Adipose tissue (tissue), 3 donors: ENCODE results near the gene DKC1. TPM values are rescaled to one million over a fixed set of nuclear protein-coding genes. Genes with fewer than 3 reads are reported as not detected.

Experiments
- H3K27ac ChIP-seq: one replicate; pipeline ENCODE4 v1.5.1; 2013; ENCODE audit warnings: low read depth, low read length
- WGBS, 3 donors: extraction: QIAGEN DNeasy Blood & Tissue Kit; methylation state at CpG; one replicate each; pipeline ENCODE4 v1.1.7; 2013; 5-methylcytosine and 5-hydroxymethylcytosine counted together
- polyA plus RNA-seq, 3 donors: library from polyadenylated mRNA; stranded (reverse); fragments of 200-250 nt; gene quantifications; one replicate each; pipeline ENCODE4 v1.2.3, GENCODE V29; 2013
- donor health status: healthy with polysubstance abuse.
- donor health status: Bipolar disorder and iron deficiency.
- donor health status: healthy.

The DKC1 gene
- polyA plus RNA-seq, 3 donors: 21.1 to 41.8 (median 26.5) TPM

DNA sequence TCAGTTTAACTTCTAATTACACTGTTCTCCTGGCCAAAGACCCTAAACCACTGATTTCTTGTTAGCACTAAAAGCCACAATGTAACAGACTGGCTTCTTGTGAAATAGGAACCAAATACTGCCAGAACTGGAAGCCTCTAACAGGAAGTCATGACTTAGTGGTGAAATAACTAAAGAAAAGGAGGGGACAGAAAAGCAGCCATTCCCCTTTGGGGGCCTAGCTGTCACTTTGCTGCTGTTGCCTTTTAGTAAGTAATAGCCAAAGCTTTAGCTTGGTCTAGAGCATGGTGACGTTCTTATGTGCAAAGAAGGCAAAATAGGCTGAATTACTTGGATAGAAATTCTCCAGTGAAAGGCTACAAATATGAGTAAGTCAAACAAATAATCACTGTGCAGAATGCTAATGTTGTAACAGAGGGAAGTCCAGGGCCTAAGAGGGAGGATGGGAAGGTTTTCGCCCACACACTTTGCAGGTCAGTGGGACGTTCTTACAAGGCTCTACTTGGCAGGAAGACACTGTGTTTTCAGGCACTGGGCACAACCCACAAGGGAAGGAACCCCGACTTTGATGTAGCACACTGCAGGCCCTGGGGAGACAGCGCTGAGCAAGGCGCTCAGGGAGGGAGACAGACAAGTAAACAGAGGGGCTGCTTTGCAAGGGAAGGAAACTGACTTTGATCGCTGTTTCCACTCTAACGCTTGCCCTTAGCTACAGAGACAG lies 28.4 kb upstream of the DKC1 start:
- H3K27ac ChIP-seq: no peak overlapping the region
- 0 to 71% (median 28%) methylated on average over 8 of the region's 8 CpGs for WGBS, 3 donors

DNA sequence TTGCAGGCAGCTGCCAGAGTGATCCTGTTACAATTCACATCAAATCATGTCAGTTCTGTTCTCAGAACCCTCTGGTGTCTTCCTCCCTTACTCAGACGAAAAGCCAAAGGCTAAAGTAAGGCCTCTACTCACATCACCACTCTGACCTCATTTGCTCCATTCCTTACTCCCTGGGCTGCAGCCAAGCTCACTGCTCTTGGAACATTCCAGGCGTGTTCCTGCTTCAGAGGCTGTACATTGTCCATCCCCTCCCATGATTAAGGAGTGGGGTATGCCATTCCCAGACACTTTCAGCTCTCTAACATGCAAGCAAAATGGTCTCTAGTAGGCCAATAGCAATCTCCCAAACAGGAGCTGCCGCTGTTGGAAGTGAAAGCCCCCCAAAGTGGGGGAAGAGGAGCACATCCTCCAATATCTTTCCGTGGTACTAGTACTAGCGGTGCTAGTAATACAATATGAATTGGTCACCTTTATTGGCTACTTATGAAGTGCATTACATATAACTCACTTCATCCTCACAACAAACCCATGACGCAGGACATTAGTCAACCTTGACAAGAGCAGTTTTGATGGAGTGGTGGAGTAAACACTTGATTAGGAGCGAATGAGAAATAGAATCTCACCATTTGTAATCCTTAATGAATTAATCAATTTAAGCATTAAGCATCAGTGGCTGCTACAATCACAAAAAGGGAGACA lies 26.8 kb upstream of the DKC1 start:
- H3K27ac ChIP-seq: no peak overlapping the region
- 57 to 70% (median 65%) methylated on average over 7 of the region's 7 CpGs for WGBS, 3 donors

DNA sequence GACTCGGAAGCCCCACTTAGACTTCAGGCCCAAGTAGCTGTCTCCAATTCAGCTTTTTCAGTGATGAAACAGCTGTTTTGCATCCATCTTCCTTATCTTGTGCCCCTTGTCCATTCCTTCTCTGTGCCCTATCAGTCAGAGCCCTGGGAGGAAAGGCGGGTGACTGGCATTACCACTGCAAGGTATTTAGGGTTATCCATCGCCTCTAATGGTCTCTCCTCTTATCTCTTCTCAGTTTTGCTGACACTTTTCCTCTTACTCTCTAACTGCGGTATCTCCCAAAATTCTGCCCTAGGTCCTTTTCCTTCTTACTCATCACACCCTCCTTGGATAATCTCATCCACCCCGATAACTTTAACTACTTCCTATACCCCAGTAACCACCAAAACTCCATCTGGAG lies 25.5 kb upstream of the DKC1 start:
- 71 to 93% (median 85%) methylated on average over 5 of the region's 5 CpGs for WGBS, 3 donors

DNA sequence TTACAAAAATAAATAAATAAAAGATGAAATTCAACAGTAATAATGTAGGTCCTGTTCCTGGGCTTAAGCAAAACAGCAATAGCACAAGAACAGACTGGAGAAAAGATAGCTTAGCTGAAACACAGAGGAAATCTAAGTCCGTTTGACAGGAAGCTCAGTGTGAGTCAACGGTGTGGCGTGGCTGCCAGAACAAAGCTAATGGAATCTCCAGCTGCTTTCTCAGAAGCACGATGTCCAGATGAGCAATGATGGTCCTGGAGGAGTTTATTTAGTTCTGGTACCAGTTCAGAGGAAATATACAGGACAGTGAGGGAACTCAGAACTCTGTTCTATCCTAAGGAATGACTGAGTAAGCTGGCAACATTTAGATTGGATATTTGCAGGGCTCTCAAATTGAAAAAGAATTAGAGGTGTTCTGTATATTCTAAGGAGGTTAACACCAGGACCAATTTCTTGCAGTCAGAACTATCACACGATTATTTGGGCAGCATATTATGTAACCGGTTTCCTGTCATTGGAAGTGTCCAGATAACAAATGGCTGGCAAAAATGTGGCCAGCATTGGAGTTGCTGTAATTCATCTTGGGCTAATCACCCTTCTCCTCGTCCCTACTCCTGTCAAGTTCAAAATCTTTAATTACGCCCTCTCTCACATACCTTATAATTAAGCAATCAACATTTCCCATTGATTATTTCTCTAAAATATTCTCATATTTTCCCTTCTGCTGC lies 24.5 kb upstream of the DKC1 start:
- H3K27ac ChIP-seq: no peak overlapping the region
- 6 to 34% (median 31%) methylated on average over 8 of the region's 8 CpGs for WGBS, 3 donors

More for the DNA sequence above, 25.5 kb upstream of the DKC1 start:
- no peak overlapping the region for H3K27ac ChIP-seq

DNA sequence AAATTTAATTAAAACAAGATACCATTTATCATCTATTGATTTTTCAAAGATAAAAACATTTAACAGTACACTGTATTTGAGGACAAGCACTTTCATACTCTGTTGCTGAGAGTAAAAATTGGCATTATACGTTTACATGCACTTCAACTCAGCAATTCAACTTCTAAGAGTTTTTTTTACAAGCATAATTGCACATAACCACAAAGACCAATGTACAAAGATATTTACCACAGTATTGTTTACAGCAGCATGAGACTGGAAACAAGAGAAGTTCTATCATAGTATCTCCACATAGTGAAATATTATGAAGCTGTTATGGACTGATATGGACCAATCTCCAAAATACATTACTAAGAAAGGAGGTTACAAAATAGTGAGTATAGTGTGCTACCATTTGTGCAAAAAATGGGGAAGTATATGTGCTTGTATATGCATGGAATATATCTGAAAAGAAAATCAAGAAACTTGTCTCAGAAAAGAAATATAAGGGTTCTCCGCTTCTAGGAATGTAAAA lies 22.7 kb upstream of the DKC1 start:
- 67 to 76% (median 75%) methylated on average over 2 of the region's 2 CpGs for WGBS, 3 donors
- H3K27ac ChIP-seq: no peak overlapping the region

DNA sequence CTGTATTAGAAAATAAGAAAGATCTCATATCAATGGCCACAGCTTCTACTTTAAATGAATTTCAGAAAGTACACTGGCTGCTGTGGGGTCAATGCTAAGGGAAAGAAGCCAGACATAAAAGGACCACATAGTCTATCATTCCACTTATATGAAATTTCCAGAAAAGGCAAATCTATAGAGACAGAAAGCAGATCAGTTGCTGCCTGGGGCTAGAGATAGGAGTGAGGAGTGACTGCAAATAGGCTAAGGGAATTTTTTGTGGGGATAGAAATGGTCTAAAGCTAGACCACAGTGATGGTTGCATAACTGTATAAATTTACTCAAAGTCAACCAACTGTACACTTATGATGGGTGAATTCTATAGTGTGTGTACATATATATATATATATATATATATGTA lies 20.1 kb upstream of the DKC1 start:
- no peak overlapping the region for H3K27ac ChIP-seq

DNA sequence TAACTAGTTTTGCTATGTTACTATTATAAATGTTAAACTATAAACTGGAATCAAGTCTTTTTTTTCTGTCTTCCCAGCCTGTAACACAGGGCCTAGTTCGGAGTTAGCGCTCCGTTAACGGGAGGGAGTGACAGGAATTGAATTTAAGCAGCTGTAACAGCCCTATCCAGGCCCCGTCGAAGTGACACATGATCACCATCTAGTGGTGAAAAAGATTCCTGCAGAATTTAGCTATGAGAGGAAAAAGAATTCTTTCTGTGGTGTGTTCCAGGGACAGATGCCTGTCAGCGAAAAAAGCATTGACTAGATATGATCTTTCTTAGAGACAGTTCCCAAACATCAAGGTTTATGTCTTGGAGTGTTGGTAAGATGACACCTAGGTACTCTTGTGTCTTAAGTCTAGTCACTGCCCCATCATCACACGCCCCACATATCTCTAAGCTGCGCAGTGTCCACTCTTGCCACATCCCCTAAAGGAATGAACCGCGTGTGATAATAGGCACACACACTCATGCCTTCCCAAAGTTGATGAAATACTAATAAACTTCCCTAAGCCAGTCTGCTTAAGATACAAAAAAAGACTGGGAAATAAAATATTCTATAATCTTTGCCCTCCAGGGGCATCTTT lies 13.8 kb upstream of the DKC1 start:
- 19 to 24% (median 22%) methylated on average over 11 of the region's 11 CpGs for WGBS, 3 donors
- H3K27ac ChIP-seq: no peak overlapping the region

DNA sequence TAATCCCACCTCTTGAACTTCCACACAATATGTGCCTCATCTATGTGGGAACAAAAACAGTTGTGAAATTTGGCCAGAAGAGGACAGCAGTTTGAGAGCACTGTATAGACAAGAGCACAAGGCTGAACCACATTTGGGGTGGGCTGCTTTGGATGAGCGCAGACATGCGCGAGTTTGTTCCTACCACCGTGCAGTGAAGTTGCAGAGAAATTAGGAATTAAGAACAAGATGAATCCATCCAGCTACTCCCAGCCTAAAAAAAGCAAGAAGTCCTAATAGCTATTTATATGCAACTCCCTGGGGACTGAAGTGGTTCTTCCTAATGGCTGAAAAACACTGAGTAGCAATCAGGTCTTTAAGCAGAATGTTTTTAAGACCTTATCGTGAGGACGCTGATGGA lies 12.8 kb upstream of the DKC1 start:
- 9 to 33% (median 30%) methylated on average over 6 of the region's 6 CpGs for WGBS, 3 donors
- no peak overlapping the region for H3K27ac ChIP-seq

DNA sequence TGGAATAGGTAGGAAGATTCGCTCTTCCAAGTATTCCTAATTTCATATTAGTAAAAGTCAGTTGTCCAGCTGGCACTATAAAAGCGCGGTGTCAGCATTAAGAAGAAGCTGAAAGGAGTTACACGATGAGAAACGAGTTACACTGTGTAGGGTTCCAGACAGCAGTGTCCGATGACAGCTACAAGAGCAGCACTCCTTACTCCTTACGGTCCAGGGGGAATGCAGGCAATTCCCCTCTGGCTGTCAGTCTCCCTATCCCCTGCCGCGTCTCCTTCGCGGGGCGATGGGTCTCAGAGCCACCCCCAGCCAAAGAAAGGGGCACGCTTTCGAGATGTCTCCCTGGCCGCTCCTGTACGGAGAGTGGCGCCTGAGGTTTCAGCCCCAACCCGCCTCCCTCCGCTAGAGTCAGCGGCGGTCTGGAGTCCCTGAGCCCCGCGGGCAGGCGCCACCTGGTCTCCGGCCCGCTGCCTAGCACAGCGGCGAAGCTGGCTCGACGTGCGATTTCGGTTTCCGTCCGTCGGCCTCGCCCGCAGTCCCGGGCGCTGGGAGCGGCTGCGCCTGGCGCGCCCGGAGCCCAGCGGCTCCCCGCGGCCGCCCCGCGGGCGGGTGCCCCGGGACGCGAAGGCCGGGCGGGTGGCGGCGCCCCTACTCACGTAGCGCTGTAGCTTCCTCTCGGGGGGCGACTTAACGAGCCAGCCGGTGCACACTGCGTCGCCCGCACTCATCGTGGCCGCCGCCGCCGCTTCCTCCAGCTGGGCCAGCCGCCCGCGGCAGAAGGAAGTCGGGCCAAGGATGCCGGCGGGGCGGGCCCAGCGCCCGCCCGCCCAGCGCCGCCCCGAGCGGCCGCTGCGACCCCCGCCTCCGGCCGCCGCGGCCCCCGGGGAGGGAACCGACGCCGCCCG lies 12.1 kb upstream of the DKC1 start, which contains the start of gene GAB3:
TSS of gene GAB3 (minus strand) at position 777 of the 902 bp plus-strand sequence. CDS start at position 725, 52 bp downstream.
- 1 to 29% (median 3%) methylated on average over 29 to 85 of the region's 98 CpGs for WGBS, 3 donors

DNA sequence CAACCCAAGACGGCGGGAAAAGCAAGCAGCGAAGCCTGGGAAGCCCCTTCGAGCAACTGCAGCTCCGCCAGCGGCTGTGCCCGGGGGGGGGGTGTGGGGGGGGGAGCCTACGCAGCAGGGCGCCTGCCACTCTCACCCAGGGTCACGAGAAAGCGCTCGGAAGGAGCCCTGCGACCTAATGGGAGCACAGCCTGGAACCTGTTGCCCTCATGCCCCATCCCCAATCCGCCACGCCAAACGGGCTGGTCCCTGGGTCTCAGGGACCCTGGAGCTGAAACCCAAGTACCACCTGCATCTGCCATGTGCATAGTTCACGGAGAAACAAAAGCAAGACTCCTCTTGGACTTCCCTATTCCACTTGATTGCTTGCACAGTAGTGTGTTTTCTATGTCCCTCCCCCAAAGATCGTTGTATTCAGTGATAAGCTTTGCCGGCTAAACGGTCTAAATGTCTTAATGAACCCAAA lies 11.4 kb upstream of the DKC1 start:
- 8 to 32% (median 19%) methylated on average over 7 to 14 of the region's 20 CpGs for WGBS, 3 donors
- H3K27ac ChIP-seq: no peak overlapping the region

More for the DNA sequence above, 12.1 kb upstream of the DKC1 start, which contains the start of gene GAB3:
- H3K27ac ChIP-seq: peak within 1 kb of the TSS; percentile 15

DNA sequence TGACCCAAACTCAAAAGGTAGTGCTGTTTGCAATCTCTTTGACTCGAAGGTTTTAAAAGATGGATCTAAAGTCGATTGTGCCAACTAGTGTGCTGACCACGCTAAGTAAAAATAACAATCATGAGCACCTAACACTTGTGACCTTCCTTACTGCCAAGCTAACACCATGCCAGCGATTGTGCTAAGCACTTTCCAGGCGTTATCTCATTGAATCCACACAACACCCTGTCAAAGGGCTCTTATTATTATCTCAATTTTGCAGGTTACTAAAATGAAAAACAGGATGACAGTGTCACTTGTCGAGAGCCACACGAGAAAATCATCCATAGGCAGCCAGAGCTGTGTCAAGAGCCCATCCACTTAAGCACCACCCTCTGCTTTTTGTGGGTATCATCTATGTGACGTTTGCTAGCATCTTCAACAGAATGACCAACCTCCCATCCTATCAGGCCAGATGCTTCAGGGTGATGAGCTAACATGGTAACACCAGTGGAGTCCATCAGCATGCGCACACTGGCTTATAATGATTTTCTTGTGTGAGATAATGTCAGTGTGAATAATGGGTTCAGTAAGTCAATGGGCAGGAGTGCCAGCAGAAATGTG lies 10.9 kb upstream of the DKC1 start:
- no peak overlapping the region for H3K27ac ChIP-seq
- WGBS, 3 donors: 31 to 59% (median 49%) methylated on average over 9 of the region's 9 CpGs

DNA sequence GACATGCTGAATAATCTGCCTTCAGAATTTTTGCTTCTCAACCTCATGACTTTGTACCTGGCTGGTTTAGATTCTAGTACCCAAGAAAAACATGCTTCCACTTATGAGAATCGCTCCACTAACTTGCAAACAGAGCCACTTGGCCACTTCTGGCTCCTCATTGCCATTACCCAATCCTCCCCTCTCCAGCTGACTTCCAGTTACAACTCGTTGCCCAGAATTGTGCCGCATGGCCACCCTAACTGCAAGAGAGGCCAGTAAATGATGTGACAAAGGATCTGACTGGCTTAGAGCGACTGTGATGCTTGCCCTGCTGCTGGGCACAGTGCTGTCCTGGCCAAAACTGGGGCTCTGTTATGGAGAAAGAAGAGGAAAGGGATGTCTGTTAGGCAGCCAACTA lies 4.0 kb upstream of the DKC1 start:
- WGBS, 3 donors: 63 to 85% (median 70%) methylated on average over 4 of the region's 4 CpGs
- H3K27ac ChIP-seq: no peak overlapping the region

DNA sequence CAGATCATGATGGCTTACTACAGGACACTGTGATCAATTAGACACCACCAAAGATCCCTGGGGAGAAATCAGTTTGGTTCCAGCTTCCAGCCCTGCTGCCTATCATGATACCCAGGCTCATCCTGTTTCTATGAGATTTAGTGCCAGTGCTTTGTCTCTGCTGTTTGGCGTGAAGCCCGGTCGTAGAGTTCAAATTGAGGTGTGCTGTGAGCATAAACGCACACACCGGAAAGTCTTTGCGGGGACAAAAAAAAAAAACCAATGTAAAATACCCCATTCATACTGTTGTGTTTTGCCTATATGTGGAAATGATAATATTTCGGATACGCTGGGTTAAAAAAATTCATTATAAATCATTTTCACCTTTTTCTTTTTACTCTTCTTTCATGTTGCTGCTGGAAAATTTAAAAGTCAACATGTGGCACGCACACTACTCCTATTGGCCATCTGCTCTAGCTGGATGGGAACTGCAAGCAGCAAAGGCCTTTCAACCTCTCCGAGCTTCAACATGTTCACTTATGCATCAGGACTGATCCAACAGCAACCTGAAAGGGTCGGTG lies 607 bp upstream of the DKC1 start:
- H3K27ac ChIP-seq: no peak overlapping the region
- WGBS, 3 donors: 5 to 38% (median 6%) methylated on average over 11 of the region's 11 CpGs

DNA sequence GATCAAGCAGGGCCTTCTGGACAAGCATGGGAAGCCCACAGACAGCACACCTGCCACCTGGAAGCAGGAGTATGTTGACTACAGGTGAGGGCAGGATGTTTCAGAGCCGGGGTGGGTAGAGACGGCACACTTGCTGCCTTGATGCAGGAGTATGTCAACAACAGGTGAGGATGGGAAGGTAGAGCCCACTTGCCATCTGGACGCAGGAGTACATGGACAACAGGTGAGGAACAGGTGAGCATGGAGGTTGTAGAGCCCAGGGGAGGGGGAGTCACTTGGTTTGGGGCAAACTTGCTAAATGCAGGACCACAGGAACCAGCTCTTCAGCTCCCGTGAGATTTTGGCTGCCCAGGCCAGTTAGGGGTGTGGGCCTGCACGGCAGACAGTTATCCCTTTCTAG lies 12.0 kb downstream of the DKC1 start:
- no peak overlapping the region for H3K27ac ChIP-seq
- 71 to 85% (median 78%) methylated on average over 5 of the region's 5 CpGs for WGBS, 3 donors

DNA sequence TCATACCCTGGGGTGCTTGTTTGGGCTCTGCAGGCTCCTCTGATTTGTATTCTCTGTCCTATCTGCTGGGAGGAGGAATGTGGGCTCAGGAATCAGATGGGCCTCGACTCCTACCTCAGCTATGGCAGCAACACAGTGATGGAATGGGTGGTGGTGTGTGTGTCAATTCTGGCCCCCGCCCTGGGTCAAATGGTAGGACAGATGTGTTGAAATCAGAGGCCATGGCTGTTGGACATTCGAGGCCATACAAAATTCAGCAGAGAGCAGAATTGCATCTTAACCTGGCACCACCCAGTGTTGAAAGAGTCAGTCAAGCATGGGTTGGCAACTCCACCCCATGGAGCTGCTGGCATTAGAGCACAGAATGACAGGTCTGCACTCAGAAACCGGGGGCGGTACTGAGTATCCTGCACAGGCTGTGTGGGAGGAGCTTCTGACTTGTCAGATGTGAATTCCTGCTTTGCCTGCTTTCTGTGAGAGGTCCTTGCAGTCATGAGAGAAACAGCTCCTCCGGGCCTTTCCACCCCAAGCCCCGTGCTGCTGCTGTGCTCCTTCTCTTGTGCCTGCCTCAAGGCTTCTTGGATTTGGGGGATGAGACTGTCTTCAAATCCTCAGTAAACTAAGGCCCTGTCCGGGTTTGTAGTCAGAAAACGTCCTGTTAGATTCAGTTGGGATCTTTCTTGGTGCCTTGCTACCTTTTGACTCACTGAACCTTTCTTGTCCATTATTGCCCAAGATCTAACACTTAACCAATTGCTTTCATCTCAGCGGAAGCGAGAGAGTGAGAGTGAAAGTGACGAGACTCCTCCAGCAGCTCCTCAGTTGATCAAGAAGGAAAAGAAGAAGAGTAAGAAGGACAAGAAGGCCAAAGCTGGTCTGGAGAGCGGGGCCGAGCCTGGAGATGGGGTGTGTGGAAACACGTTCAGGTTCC lies 13.0 kb downstream of the DKC1 start:
- no peak overlapping the region for H3K27ac ChIP-seq
- WGBS, 3 donors: 76 to 79% (median 79%) methylated on average over 15 of the region's 15 CpGs

DNA sequence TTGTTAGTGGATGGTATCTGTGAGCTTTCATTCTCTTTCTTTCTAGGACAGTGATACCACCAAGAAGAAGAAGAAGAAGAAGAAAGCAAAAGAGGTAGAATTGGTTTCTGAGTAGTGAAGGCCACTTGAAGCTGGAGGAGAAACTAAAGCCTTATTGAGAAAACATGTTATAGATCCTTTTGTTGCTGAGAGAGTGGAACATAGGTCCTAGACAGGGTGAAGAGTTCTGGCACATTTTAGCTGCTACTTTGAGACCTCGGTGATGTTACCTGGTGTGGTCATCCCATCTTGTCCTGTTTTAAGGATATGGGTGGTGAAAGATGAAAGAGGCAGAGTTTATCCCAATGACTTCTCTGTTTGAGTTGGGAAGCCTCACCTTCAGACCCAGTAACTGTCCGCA lies 14.1 kb downstream of the DKC1 start:
- no peak overlapping the region for H3K27ac ChIP-seq
- 88 to 95% (median 93%) methylated on average over 2 of the region's 2 CpGs for WGBS, 3 donors
